ENCODE measurements around the gene ZCCHC12.

ZCCHC12 gene

GRCh38 chrX:118872102-118872566, 48.5 kb downstream of the ZCCHC12 start:
- DNase-seq, result no peak

Measured in activated T-cell treated with anti-CD3 and anti-CD28 coated beads, Interleukin-2, amount 50 U/mL, for 1 hour (primary cell).